Spleen (tissue), 7 donors: ENCODE measurements around the gene MOB3B.

Source experiments
- POLR2A ChIP-seq, 3 donors: fragments of 450-650 bp; IDR thresholded peaks; one replicate each; pipeline ENCODE4 v1.5.1; 2017; ENCODE audit warnings: antibody characterized with exemption in 3 of 3, mild to moderate bottlenecking in 1 of 3
- POLR2AphosphoS5 ChIP-seq, 3 donors: sonication (generic); formaldehyde crosslinking; IDR thresholded peaks; one replicate each; pipeline ENCODE4 v1.5.1; 2017; ENCODE audit warnings: antibody characterized with exemption in 3 of 3
- TF ChIP-seq, protein P1 (sequence below), 11 experiments: fragments of 200-600 bp in 7 of 11; fragments of 450-650 bp in 4 of 11; sonication (generic) in 4 of 11; IDR thresholded peaks in 8 of 11; conservative IDR thresholded peaks in 3 of 11; 1 replicate in 7 of 11; 2 replicates in 4 of 11; pipeline versions ENCODE4 v1.4.0 to v1.8.0; 2016 to 2021; ENCODE audit warnings: antibody characterized with exemption in 11 of 11, inconsistent platforms in 4 of 11, mild to moderate bottlenecking in 1 of 11
- donor health status: DM: no; HTN: no; CAD: no; lungs with moderate emphysema.
- donor health status: DM: no; HTN: no; CAD: no.
- donor health status: DM: no; HTN: no; CAD: no.

DNA sequence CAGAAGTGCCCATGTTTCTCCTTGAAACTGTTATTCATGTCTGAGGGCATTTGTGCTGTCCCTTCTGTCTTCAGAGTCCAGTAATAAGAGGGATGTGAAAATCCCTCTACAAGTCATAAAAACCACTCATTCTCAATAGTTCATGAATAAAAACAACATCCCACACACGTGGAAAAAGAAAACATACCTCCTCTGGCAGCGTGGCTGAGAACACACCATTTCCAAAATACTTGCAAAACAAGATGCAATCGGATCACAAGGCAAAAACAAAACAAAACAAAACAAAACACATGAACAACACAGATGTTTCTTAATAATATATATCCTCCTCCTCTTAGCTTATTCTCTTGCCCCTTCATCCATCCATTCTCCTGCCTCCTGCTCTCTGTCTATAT, 161.7 kb downstream of the MOB3B start:
- TF ChIP-seq, protein P1, sequence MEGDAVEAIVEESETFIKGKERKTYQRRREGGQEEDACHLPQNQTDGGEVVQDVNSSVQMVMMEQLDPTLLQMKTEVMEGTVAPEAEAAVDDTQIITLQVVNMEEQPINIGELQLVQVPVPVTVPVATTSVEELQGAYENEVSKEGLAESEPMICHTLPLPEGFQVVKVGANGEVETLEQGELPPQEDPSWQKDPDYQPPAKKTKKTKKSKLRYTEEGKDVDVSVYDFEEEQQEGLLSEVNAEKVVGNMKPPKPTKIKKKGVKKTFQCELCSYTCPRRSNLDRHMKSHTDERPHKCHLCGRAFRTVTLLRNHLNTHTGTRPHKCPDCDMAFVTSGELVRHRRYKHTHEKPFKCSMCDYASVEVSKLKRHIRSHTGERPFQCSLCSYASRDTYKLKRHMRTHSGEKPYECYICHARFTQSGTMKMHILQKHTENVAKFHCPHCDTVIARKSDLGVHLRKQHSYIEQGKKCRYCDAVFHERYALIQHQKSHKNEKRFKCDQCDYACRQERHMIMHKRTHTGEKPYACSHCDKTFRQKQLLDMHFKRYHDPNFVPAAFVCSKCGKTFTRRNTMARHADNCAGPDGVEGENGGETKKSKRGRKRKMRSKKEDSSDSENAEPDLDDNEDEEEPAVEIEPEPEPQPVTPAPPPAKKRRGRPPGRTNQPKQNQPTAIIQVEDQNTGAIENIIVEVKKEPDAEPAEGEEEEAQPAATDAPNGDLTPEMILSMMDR (IDR thresholded peaks at IDR 0.05 in 8 of 11, conservative IDR thresholded peaks at IDR 0.05 in 3 of 11): no peak
- no peak for TF ChIP-seq POLR2A (IDR thresholded peaks at IDR 0.05)
- no peak for TF ChIP-seq POLR2AphosphoS5 (IDR thresholded peaks at IDR 0.05)
